Nephron (organoid): ENCODE data around the gene KCTD10.
"Not testable (repeated sequence)": the region's sequence is repeated elsewhere in the genome, so short reads cannot be mapped to it uniquely, and the experiment has no call there.

ENCODE experiments used
- H3K27ac Mint-ChIP-seq, 3 experiments: 2 replicates each; pipeline ENCODE4 v1.8.0; 2020; ENCODE audit warnings: mixed read lengths in 3 of 3, mild to moderate bottlenecking in 2 of 3, moderate library complexity in 1 of 3
- H3K27me3 Mint-ChIP-seq: 2 replicates; pipeline ENCODE4 v1.8.0; 2021; ENCODE audit warnings: low read depth, mild to moderate bottlenecking, moderate library complexity, mixed read lengths
- H3K36me3 Mint-ChIP-seq: 2 replicates; pipeline ENCODE4 v1.8.0; 2020; ENCODE audit warnings: low read depth, mixed read lengths
- H3K4me1 Mint-ChIP-seq: 2 replicates; pipeline ENCODE4 v1.8.0; 2020; ENCODE audit warnings: mixed read lengths
- H3K4me3 Mint-ChIP-seq, 3 experiments: 2 replicates each; pipeline ENCODE4 v1.8.0; 2020; ENCODE audit warnings: mild to moderate bottlenecking in 3 of 3, mixed read lengths in 3 of 3, moderate library complexity in 2 of 3
- H3K9me3 Mint-ChIP-seq: 2 replicates; pipeline ENCODE4 v1.8.0; 2020; ENCODE audit warnings: mixed read lengths
- TF ChIP-seq, protein P1 (sequence below), 3 experiments: fragments of 200-600 bp; sonication (generic); IDR thresholded peaks; one replicate each; pipeline ENCODE4 v1.5.0; 2021; ENCODE audit warnings: antibody characterized with exemption in 3 of 3; ENCODE audit not compliant: unreplicated experiment in 3 of 3

Gene KCTD10

DNA sequence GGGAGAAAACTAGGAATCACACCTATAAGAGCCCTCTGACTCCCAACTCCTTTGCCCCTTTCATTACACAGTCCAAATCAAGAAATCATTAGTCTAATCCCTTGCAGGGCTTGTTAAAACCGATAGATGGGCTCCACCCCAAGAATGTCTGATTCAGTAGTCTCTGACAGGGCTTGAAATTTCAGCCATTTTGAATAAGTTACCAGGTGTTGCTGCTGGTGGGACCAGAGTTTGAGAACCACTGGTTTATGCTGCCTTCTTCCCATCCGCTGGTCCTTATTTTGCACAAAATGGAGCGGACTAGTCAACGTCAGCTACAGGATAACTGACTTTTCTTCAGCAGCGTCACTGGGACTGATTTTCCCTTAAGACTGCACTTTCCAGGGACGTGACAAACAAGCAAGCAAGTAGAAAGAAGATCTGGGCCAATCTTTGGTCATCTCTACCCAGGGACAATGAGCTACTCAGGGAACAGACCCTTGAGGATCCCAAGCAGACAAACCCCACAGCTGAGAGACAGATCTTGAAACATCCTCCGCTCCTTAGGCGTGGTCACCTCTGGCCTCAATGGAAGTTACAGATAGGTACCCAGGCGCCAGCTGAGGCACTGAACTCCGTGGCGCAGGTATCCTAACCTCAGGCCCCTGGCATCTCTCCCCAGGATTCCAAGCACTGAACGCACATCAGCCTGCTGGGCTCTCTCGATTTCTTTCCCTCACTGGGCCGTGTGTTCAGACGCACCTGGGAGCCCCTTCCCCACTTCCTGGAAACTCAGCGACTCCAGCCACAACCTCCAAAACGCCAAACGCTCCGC is 900 bp downstream of the KCTD10 start:
- Mint-ChIP-seq H3K27ac (peak overlapping the region; percentile 100), H3K36me3 (no peaks in the 10 kb centered on the region), H3K9me3 (no peaks in the 10 kb centered on the region), H3K27me3 (no peaks in the 10 kb centered on the region), H3K4me1 (peaks cover 32% of the 10 kb centered on the region), H3K4me3 (peak overlapping the region; percentile 94 to 96 (median 96))
- TF ChIP-seq, protein P1, sequence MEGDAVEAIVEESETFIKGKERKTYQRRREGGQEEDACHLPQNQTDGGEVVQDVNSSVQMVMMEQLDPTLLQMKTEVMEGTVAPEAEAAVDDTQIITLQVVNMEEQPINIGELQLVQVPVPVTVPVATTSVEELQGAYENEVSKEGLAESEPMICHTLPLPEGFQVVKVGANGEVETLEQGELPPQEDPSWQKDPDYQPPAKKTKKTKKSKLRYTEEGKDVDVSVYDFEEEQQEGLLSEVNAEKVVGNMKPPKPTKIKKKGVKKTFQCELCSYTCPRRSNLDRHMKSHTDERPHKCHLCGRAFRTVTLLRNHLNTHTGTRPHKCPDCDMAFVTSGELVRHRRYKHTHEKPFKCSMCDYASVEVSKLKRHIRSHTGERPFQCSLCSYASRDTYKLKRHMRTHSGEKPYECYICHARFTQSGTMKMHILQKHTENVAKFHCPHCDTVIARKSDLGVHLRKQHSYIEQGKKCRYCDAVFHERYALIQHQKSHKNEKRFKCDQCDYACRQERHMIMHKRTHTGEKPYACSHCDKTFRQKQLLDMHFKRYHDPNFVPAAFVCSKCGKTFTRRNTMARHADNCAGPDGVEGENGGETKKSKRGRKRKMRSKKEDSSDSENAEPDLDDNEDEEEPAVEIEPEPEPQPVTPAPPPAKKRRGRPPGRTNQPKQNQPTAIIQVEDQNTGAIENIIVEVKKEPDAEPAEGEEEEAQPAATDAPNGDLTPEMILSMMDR (IDR thresholded peaks at IDR 0.05; ENCODE audit: unreplicated experiment in 3 of 3), result no peak

DNA sequence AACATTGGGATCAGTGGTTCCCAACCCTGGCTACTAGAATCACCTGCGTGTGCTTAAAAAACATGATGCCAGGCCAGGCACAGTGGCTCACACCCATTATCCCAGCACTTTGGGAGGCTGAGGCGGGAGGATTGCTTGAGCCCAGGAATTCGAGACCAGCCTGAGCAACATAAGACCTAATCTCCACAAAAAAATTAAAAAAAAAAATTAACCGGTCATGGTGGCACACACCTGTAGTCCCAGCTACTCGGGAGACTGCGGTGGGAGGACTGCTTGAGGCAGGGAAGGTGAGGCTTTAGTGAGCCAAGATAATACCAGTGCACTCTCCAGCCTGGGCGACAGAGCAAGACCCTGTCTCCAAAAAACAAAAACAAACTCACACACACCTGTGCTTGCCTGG is 2.0 kb downstream of the KCTD10 start:
- peaks cover 32% of the 10 kb centered on the region for H3K4me1 Mint-ChIP-seq

DNA sequence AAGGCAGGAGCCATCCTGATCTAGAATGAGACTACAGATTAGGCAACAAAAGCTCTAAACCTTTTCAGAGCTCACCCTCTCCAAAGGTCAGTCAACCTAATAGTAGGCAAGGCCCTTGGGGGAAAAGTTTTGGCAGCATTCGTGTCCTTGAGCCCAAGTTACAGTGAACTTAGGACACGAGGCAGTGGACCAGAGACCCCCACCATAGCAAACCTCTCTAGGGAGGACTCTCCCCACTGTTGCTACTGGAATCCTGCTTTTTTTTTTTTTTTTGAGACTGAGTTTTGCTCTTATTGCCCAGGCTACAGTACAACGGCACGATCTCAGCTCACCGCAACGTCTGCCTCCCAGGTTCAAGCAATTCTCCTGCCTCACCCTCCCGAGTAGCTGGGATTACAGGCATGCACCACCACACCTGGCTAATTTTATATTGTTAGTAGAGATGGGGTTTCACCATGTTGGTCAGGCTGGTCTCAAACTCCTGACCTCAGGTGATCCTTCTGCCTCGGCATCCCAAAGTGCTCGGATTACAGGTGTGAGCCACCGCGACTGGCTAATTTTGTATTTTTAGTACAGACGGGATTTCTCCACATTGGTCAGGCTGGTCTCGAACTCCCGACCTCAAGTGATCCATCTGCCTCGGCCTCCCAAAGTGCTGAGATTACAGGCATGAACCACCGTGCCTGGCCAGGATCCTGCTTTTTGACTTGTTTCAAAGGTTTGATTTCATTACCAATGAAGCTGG is 3.4 kb downstream of the KCTD10 start:
- not testable (repeated sequence) for H3K27ac Mint-ChIP-seq, H3K9me3 Mint-ChIP-seq

More for the DNA sequence above, 2.0 kb downstream of the KCTD10 start:
- Mint-ChIP-seq H3K9me3 (no peaks in the 10 kb centered on the region), H3K27me3 (no peaks in the 10 kb centered on the region), H3K4me3 (peak overlapping the region; percentile 94 to 96 (median 96)), H3K27ac (no peak overlapping the region), H3K36me3 (peaks cover 2% of the 10 kb centered on the region)
- TF ChIP-seq, protein P1 (IDR thresholded peaks at IDR 0.05; ENCODE audit: unreplicated experiment in 3 of 3), result no peak

DNA sequence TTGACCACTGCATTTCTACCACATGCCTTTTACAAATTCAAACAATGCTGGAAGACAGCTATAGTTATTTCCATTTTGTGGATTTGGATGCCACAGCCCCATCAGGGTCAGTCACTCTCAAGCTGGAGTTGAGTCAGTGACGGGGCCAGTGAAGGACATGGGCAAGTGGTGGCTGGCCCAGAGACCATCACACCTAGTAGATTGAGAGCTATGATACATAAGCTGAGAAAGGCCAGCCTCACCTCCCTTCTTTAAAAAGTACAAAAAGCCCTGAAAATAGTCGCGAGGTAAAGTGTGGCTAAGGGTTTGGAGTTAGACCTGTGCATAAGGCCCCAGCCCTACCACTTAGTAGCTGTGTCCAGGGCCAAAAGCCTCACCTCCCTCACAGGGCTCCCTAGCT is 4.1 kb downstream of the KCTD10 start:
- TF ChIP-seq, protein P1 (IDR thresholded peaks at IDR 0.05; ENCODE audit: unreplicated experiment in 3 of 3), result no peak
- Mint-ChIP-seq H3K36me3 (peaks cover 17% of the 10 kb centered on the region), H3K9me3 (no peaks in the 10 kb centered on the region), H3K4me3 (peak overlapping the region in 2 of 3 experiments; percentile 18 to 48), H3K27ac (no peak overlapping the region), H3K27me3 (no peaks in the 10 kb centered on the region), H3K4me1 (peaks cover 25% of the 10 kb centered on the region)

More for the DNA sequence above, 3.4 kb downstream of the KCTD10 start:
- peaks cover 10% of the 10 kb centered on the region for H3K36me3 Mint-ChIP-seq
- H3K4me1 Mint-ChIP-seq, result peaks cover 25% of the 10 kb centered on the region
- not testable (repeated sequence) for H3K27me3 Mint-ChIP-seq
- peak overlapping the region in 2 of 3 experiments; percentile 96 for H3K4me3 Mint-ChIP-seq

DNA sequence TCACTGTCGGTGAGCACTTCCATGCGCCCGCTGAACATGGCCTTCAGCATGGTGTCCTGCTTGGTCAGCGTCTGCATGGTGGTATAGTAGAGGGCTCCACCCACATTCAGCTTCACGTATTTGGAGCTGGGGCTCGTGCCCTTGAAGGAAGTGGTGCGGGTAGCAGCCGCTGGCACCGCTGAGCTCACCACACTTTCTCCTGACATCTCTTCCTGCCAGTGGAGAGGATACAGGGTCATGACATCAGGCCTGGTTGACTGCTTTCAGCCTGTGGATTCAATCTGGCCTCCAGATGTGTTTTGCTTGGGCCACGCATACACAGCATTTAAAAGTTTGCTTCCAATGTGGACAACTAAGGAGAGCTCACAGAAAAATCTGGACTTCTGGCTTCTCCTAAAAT is 7.6 kb downstream of the KCTD10 start:
- Mint-ChIP-seq H3K4me3 (no peak overlapping the region), H3K27me3 (no peaks in the 10 kb centered on the region), H3K27ac (no peak overlapping the region), H3K4me1 (peaks cover 27% of the 10 kb centered on the region), H3K9me3 (no peaks in the 10 kb centered on the region), H3K36me3 (peaks cover 28% of the 10 kb centered on the region)
- TF ChIP-seq, protein P1 (IDR thresholded peaks at IDR 0.05; ENCODE audit: unreplicated experiment in 3 of 3), result no peak

DNA sequence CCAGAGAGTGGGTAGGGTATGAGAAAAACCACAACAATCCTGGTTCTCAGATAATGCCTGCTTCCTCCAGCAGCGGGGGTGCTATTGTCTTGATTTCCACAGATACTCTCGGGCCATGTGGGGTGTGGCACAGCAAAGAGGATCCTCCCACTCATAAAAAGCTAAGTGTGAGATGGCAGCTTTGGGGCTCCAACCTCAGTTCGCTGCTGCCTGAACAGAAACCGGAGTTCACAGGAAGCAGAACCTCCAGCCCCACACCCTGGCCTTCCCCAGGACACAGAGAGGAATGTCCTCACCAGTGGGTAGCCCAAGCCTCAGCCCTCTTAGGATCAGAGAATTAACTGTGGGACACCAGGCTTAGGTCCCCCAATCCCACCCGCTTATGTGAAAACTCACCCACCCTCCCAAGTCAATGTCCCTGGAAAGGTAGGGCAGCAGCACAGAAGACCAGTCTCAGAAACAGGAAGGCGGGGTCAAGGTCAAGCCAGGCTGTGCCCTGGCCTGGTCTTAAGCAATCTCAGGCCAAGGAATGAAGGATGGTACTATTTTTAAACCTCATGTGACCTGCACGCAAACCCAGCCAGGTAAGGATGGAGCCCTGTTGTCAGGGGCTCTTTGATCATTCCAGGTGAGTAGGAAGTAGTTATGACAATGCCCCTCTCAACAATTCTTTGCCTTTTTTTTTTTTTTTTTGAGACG is 9.0 kb downstream of the KCTD10 start:
- no peaks in the 10 kb centered on the region for H3K9me3 Mint-ChIP-seq
- H3K27me3 Mint-ChIP-seq, result no peaks in the 10 kb centered on the region
- peaks cover 28% of the 10 kb centered on the region for H3K36me3 Mint-ChIP-seq
- H3K4me3 Mint-ChIP-seq, result no peak overlapping the region
- H3K27ac Mint-ChIP-seq, result no peak overlapping the region
- peaks cover 38% of the 10 kb centered on the region for H3K4me1 Mint-ChIP-seq
- TF ChIP-seq, protein P1 (IDR thresholded peaks at IDR 0.05; ENCODE audit: unreplicated experiment in 3 of 3), result no peak
